ENCODE results near the gene RPS28.

- TF ChIP-seq, protein P1, sequence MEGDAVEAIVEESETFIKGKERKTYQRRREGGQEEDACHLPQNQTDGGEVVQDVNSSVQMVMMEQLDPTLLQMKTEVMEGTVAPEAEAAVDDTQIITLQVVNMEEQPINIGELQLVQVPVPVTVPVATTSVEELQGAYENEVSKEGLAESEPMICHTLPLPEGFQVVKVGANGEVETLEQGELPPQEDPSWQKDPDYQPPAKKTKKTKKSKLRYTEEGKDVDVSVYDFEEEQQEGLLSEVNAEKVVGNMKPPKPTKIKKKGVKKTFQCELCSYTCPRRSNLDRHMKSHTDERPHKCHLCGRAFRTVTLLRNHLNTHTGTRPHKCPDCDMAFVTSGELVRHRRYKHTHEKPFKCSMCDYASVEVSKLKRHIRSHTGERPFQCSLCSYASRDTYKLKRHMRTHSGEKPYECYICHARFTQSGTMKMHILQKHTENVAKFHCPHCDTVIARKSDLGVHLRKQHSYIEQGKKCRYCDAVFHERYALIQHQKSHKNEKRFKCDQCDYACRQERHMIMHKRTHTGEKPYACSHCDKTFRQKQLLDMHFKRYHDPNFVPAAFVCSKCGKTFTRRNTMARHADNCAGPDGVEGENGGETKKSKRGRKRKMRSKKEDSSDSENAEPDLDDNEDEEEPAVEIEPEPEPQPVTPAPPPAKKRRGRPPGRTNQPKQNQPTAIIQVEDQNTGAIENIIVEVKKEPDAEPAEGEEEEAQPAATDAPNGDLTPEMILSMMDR (IDR thresholded peaks at IDR 0.05; ENCODE audit: poor library complexity) = no peak
- no peak for TF ChIP-seq EZH2phosphoT487 (IDR thresholded peaks at IDR 0.05; ENCODE audit: low read depth, severe bottlenecking, unreplicated experiment)
Measured at GRCh38 chr19:8333767-8334457, 12.6 kb downstream of the RPS28 start.

Measured in hepatocyte (in vitro differentiated cells).